HG02840 (cell line): ENCODE data around the gene UROC1.

Source experiments
- ATAC-seq: cut with Tn5 transposase; IDR thresholded peaks from one replicate; pipeline ENCODE4 v1.9.1; 2021; ENCODE audit warnings: mild to moderate bottlenecking, moderate library complexity, moderate number of reproducible peaks; ENCODE audit not compliant: unreplicated experiment, low FRiP score

Gene UROC1

DNA sequence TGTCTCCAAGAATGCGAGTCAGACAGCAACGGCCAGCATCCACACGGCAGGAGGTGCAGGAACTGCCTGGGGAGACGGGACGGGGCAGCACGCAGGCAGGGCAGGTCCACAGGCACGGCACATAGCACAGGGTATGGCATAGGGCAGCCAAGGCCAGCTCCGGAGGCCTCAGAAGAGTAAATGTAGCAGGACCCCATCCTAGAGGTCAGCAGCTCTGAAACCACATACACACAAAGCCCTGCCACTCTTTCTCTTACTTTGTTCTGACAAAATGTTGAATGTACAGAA lies 68.7 kb downstream of the UROC1 start:
- ATAC-seq: no peak

DNA sequence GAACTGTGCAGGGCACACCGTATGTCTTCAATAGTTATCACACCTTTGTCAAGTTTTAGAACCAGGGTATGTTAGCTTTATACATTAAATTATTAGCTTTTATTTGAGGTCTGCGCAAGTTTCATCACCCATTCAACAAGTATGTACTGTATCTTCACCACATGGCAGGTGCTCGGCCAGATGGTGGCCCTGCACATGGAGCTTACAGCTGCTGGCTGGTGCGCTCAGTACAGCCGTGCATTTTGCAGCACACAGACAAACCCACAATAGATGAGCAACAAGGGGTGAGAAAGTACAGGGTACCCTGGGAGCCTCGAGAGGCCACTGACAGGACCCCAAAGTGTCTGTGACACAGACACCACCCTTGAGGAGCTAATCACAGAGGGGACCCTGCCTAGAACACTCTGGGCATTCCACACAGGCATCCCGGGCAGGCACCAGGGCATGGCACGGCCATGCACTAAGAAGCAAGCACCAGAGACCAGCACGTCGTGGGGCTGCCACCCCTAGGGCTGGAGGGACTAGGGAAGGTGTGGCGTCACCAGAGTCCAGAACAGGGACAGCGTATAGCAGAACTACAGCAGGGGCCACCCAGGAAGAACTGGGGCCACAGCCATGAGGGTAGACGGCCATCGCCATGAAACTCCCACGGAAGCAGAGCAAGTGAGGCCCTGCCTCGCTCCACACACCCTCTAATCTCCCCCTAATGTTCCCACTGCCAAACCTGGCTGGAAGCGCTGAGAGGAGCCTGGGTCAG lies 69.3 kb downstream of the UROC1 start:
- ATAC-seq: no peak

DNA sequence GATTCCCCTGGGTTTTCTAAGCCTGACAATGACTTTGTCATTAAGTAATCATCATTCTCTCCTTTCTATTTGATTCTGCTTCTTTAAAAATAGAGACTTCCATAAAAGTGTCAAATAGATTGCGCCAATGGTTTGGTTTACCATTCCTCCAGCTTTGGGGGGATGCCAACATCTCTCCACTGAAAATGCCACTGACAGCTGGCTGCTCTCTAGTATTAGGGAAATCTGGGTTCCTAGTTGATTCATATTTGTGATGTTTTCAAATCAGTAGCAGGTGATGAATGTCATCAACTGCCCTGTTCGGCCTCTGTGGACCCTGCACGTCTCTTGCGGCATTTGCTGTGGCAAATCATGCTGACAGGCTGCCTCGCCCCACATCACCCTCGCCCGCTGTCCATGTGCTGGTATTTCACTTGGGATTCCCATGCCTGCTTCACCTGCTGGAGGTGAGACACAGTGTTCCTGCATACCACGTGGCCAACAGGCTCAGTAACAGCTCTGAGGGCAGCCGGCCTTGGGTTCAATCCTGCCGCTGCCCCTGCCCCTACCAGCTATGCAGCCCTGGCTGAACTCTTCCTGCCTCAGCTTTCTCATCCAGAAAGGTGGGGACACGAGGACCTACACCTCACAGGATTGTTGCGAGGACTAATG lies 70.0 kb downstream of the UROC1 start:
- ATAC-seq: no peak

DNA sequence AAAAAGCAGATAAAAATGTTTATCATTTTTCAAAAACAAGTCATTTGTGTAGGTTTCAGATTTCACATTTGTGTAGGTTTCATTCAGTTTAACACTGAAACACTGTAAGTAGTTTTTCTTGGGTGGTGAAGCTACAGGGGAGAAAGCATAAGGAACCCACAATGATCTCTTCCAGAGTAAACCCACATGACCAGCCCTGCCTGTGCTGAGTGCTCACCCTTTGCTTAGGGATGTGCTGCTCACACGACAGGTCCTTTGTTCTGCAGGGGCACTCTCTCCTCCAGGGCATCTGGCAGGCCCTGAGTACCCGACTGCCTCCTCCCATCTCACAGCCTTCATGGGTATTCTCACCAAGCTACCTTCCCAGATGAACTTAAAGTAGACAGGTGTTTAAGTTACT lies 70.8 kb downstream of the UROC1 start:
- no peak for ATAC-seq

DNA sequence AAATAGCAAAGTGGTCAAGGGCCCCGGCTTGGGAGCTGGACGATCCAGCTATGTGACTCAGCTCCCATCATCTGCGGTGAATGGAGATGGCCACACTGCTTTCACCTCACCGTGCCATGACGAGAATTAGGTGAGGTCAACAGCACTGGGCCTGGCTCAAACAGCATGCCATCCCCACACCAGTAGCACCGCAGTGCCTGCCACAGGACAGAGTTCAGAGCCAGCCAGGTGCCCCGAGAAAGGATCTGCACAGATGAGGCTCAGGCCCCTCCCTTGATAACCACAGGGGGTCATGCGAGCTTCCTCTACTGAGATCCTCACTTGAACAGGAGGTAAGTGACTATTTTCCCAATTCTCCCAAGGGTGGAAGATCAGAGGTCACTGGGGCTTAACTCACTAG lies 71.3 kb downstream of the UROC1 start:
- ATAC-seq: no peak

DNA sequence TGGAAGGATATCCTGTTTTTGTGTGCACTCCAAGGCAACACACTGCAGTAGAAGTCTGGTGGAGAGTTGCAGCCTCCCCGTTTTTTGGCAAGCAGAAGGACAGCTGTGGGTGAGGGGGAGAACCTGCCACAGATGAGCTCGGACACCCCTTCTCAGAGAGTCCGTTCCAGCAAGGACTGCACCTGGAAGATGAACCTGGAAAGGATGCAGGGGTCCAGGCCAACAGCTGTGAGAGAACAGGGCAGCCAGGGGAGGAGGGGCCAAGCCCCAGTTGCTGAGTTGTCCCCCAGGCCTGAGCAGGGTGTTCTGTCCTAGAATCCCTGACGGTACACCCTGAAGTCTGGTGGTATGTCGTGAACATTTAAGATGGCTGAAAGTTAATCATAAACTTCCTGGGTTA lies 72.1 kb downstream of the UROC1 start:
- no peak for ATAC-seq

DNA sequence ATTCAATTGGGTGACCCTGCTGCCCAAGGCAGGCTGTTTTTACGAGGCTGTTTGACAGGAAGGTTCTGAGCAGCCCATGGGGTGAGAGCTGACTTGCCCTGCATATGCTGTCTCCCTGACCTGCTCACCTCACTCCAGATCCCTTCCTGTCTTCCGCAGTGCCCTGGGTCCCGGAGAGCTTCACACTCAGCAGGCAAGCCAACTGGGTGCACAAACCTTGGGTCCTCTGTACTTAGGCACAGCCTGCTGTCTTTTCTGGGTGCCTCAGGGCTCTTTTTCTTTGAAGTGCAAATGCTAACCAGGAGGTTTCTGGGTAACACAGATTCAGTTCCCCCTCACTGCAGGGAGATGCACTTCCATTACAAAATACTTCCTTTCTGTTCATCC lies 74.7 kb downstream of the UROC1 start:
- ATAC-seq: no peak

DNA sequence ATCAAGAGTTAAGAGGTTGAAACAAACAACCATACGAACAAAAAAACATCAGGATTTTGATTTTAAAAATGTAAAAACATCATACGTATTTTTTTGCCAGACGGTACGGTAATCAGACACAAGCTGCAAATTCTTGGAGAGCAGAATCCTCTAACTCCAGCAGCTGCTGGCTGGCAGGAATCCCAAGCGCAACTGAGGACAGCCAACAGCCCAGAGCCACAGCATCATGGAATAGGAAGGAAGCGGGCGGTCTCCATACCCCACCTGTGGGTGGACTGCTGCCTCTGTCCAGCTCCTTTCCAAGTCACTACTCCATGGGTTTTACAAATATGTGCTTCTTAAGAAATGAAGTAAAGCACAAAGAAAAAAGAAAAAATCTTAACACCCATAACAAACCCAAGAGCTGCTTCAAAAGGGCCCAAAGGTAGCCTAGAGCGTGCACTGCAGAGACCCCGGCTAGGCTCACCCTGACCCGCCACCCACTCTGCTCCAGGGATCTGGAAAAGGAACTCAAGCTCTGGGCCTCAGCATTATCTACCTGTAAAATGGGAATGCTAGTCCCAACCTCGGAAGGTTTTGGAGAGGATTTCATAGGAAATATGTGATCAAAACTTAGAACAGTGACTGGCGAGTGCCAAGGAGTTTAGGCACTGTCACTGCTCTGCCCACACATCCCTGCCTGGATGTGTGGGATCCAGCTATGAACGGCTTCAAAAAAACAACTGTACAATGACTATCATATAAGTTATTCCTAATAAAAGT lies 75.3 kb downstream of the UROC1 start:
- ATAC-seq: no peak

DNA sequence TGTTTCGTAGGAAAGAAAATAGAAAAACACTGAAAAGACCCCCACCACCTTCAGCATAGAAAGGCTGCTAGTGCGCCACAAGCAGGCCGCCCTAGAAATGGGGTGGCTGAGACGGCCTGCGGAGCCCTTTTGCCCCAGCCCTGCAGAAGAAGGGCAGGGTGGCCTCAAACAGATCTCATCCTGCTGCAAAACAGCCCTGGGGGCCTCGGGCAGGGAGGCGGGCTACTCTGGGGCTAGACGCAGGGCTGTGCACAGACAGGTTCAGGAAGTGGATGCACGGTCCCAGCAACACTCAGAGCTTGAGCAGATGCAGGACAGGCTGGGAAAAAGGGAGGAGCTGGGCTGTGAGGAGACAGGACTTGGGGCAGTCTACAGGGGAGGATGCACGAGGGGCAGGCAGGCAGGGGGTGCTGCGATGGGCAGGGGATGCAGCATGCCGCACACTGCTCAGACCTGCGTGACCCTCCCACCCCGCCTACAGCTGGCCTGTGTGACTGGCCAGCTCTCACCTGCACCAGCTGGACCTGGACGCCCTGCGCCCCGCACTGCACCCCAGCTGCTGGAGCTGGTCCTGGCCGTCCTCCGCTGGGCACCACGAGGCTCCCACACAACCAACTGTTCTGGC lies 76.2 kb downstream of the UROC1 start:
- ATAC-seq: no peak

DNA sequence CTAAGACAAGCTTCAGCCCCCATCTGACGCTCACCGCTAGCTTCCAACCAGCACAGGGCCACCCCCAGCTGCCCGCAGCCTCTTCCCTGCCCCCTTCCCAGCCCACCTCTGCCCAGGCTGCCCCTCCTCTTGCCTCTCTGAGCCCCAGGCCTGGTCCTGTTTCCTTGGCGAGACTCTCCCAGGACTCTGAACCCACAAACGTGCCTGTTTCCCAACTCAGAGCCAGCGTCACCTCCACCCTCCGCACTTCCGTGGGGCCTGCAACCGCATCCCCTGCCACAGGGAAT lies 76.9 kb downstream of the UROC1 start:
- no peak for ATAC-seq

DNA sequence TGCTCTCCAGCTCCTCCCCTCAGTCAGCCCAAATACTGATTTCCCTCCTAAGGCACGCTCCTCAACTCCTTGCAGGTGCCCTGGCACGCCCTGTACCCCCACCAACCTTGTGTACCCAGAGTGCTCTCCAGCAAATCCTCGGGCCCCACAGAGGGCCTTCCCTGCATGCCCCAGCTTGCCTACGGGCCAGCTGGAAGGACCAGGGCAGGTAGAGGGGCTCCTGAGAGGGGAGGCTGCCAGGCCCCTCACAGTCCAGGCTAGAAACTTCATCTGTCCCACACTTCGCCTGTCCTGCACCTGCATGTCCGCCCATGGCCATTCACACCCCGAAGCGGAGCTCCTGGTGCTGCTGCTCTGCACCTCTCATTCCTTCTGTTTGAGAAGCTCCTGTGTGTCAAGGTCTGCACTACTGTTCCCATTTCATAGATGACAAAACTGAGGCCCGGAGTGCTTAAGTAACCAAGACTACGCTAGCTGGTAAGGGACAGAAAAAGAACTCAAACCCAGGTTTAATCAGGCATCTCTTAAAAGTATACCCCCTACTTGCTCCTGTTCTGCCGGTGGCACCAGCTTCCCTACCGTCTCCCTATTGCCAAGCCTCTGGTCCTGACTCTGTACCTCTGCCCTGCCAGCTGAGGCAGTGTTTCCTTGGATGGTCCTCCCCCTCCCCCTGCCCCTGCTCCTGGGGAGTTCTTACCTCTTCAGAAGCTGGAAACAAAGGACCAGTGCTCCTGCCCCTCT lies 77.4 kb downstream of the UROC1 start:
- ATAC-seq: no peak

DNA sequence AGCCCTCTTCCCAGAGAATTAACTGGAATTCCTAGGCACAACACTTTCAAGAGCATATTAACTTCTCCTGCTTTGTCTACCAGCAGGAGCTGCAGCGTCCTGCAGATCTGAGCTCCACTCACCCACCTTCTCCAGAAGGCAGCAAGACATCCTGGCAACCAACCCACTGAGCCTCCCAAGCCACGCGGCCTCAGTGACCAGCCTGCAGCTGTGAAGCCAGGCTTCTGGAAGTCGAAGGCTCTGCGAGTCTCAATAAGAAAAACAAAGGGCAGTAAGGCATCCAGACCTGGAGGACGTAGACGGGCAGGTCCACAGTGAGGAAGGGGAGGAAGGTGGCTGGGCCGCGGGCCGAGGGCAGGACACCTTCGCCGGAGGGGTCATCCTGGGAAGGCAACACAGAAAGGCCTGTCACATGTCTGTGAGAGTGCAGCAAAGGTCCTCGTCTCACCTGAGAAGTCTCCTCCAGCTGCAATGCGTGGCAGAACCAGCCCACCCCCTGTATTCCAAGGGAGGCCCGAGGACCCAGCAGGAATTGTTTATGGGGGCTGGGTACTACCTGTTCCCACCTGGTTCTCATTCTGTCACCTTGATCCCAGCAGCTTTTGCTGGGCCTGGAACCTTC lies 78.1 kb downstream of the UROC1 start:
- no peak for ATAC-seq

DNA sequence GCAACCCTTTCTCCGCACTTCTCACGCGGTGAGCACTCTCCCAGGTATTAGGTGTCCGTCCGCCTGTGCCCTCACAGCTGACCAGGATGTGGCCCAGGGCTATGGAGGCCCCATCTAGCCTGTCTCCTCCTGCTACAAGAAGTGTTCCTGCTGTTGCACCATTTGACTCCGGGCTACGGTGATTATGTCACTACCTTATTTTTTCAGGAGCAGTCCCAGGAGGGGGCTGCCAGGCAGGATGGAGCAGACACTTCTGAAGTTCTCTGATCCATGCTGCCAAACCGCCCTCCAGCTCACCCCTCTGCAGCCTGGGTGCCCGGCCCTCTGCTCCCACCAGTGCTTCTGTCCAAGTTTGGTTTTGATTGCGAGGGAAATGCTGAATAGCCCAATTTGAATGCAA lies 78.8 kb downstream of the UROC1 start:
- no peak for ATAC-seq

DNA sequence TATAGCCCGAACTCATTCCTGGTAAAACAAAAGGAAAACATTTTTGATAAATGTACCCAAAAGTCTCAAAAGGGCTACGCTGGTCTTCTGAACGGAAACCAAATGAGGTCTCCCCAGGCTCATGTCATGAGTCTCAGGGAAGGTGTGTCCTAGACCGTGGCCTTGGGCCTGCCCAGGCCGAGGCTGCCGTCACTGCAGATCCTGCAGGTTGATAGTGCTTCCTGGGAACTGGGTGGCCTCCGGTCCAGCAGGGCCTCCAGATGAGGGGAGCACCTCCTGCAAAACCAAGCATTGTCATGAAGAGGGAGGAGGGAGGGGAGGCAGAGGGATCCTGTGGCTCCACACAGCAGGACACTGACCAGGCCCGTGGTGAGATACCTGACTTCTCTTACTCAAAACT lies 79.4 kb downstream of the UROC1 start:
- no peak for ATAC-seq

DNA sequence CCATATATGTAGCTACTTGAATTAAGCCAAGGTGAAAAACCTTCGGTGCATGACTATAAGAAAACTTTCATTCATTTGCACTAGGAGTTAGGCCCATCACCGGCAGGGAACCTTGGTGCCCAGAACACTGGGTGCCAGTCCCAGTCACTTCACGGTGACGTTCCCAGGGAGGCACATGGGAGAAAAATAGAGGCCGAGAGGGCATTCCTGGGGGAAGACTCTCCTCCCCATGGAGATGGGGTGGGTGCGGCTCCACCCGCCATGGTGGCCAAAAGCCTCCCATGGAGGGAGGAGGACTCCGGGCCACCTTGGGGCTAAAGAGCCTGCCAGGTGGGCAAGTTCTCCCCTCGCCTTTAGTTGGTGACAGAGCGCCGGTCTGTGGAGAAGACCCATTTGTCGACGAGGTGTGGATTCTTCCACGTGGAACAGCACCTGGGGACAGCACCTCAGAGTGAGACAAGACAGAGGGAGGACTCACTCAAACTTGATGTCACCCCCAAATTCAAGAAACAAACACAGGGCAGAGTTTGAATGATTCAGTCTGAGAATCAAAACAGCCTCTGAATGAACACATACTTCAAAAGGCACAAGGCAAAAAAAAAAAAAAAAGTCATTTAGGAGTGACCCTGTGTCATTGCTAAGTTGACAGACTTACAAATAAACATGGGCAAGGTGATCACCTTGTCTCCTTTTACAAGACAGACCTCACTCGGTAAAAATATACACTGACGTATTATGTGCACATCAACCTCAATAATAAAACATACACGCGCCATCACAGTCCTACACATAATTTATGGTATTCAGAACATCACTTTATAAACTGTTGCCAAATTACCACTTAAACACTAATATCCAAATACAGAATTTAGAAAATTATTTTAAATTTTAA lies 80.5 kb downstream of the UROC1 start:
- no peak for ATAC-seq

DNA sequence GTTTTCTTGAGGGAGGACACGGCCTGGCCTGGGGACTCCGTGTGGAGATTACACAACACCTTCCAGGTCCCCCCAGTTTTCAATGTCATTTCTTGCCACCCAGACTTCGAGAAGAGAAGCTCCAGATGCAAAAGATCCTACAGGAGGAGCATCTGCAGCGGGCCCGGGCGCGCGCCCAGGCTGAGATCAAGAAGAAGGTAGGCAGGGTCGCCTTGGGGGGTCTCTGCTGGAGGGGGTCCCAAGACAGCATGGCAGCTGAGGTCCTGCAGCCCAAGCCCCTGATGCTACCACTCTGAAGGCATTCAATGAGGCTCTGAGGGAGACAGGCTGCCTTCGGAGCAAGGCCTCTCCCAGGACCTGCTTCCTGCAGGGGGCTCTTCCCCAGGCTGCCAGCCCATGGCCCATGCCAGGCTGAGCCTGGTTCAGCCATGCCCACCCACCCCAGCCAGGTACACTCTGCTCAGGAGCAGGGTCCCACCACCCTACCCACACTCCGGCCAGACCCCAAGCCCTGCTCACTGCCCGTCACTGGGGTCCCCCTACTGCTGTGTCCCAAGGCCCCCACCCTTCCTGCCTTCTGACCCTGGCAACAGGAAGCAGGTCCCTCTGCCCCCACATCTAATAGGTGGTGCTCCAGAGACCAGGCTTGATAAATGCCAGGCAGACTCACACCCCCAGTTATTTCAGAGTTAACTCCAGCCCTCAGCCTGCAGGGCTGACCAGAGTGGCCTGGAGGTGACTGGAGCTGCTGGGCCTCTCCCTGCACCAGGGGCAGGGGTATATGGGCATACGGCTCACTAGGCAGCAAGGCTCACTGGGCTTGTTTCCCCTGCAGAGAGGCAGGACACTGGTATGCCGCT lies 81.9 kb downstream of the UROC1 start:
- no peak for ATAC-seq

DNA sequence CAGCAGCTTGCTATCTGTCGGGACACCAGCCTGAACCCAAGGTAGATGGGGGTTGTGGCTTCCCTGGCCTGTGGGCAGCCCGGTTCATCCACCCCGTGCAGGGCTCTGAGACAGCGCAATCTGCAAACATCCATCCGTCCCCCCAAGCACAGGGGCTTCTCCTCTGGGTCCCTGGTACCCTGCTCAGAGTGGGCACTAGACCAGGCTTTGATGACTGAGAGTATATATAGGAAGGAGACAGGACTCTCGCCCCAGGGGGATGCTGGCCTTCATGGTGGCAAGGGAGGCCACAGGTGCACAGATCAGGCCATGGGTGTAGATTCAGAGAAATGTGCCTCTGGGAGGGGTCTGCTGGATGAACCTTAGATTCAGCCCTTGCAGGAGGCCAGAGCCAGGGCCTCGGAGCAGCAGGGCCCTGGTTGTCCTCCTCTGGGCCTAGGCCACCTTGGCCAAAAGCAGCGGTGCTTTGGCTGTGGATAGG lies 82.6 kb downstream of the UROC1 start:
- ATAC-seq: no peak

DNA sequence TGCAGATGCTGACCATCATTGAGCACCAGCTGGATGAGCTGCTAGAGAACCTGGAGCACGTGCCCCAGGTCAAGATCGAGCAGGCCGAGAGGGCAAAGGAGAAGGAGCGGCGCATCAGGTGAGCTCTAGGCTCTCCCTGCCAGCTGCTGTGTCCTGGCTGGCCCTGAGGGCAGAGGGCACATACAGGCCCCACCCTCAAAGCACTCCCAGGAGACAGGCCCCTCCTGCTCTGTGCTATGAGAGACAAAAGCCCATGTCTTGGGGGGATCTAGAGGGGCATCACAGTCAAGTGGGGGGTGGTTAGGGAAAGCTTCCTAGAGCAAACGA lies 83.3 kb downstream of the UROC1 start:
- no peak for ATAC-seq
